ENCODE results near the gene MYO19.

The MYO19 gene

GRCh38 chr17:36533935-36534839, 481 bp downstream of the MYO19 start:
- POLR2A ChIA-PET (ENCODE audit: low non-redundant PET), result interaction anchor here (0.9 to 2.1 kb wide), 4 partner anchors 9 to 67 kb away, joined by 3 to 7 read pairs (median 4); partner anchors contain the start of genes GGNBP2 and MRM1
- H3K27ac ChIP-seq, result peak overlapping the region; percentile 99
- CTCF ChIA-PET, result interaction anchor here (0.6 to 1.2 kb wide), 4 partner anchors 51 to 922 kb away, joined by 3 to 4 read pairs (median 3); no protein-coding TSS in a partner anchor
- peak; percentile 78 for DNase-seq (ENCODE audit: low spot score)
- TF ChIP-seq CTCF (conservative IDR thresholded peaks at IDR 0.05; ENCODE audit: low read depth), result peak; percentile 69

- ChIA-PET CTCF (no interaction called here), POLR2A (ENCODE audit: low non-redundant PET) (no interaction called here)
- peak overlapping the region; percentile 99 for H3K27ac ChIP-seq
- TF ChIP-seq CTCF (conservative IDR thresholded peaks at IDR 0.05; ENCODE audit: low read depth), result no peak
- no peak for DNase-seq (ENCODE audit: low spot score)
These were observed 2.2 kb downstream of the MYO19 start for GRCh38 chr17:36532435-36532975.

GRCh38 chr17:36529121-36529520, 5.5 kb downstream of the MYO19 start:
- TF ChIP-seq CTCF (conservative IDR thresholded peaks at IDR 0.05; ENCODE audit: low read depth), result no peak
- ChIA-PET CTCF (interaction anchor here (0.6 kb wide), 1 partner anchor 9 kb away, joined by 3 read pairs; no protein-coding TSS in a partner anchor), POLR2A (ENCODE audit: low non-redundant PET) (no interaction called here)
- DNase-seq (ENCODE audit: low spot score), result no peak
- no peak overlapping the region for H3K27ac ChIP-seq

- TF ChIP-seq CTCF (conservative IDR thresholded peaks at IDR 0.05; ENCODE audit: low read depth), result no peak
- no peak for DNase-seq (ENCODE audit: low spot score)
- ChIA-PET POLR2A (ENCODE audit: low non-redundant PET) (interaction anchor here (0.8 kb wide), 1 partner anchor 13 kb away, joined by 3 read pairs; no protein-coding TSS in a partner anchor), CTCF (no interaction called here)
- no peak overlapping the region for H3K27ac ChIP-seq
These were observed 6.9 kb downstream of the MYO19 start for GRCh38 chr17:36527621-36528250.

- CTCF ChIA-PET, result no interaction called here
- DNase-seq (ENCODE audit: low spot score), result no peak
- POLR2A ChIA-PET (ENCODE audit: low non-redundant PET), result no interaction called here
- no peak for TF ChIP-seq CTCF (conservative IDR thresholded peaks at IDR 0.05; ENCODE audit: low read depth)
- H3K27ac ChIP-seq, result no peak overlapping the region
These were observed 8.8 kb downstream of the MYO19 start for GRCh38 chr17:36525888-36526287.

GRCh38 chr17:36525113-36525512, 9.6 kb downstream of the MYO19 start:
- TF ChIP-seq CTCF (conservative IDR thresholded peaks at IDR 0.05; ENCODE audit: low read depth), result no peak
- CTCF ChIA-PET, result no interaction called here
- H3K27ac ChIP-seq, result no peak overlapping the region

More at GRCh38 chr17:36525113-36525512, 9.6 kb downstream of the MYO19 start:
- DNase-seq (ENCODE audit: low spot score), result no peak
- POLR2A ChIA-PET (ENCODE audit: low non-redundant PET), result no interaction called here
